ENCODE results near the gene MED13.

MED13 gene

GRCh38 chr17:61943117-61943516, 122.0 kb downstream of the MED13 start:
- TF ChIP-seq SPI1 (IDR thresholded peaks at IDR 0.05; ENCODE audit: borderline replicate concordance, low read depth) (no peak), GABPA (IDR thresholded peaks at IDR 0.05; ENCODE audit: low read depth) (no peak), REST (IDR thresholded peaks at IDR 0.05; ENCODE audit: insufficient replicate concordance, low read depth) (no peak), POLR2AphosphoS5 (IDR thresholded peaks at IDR 0.05; ENCODE audit: low read depth) (no peak)
- TF ChIP-seq, protein P1, sequence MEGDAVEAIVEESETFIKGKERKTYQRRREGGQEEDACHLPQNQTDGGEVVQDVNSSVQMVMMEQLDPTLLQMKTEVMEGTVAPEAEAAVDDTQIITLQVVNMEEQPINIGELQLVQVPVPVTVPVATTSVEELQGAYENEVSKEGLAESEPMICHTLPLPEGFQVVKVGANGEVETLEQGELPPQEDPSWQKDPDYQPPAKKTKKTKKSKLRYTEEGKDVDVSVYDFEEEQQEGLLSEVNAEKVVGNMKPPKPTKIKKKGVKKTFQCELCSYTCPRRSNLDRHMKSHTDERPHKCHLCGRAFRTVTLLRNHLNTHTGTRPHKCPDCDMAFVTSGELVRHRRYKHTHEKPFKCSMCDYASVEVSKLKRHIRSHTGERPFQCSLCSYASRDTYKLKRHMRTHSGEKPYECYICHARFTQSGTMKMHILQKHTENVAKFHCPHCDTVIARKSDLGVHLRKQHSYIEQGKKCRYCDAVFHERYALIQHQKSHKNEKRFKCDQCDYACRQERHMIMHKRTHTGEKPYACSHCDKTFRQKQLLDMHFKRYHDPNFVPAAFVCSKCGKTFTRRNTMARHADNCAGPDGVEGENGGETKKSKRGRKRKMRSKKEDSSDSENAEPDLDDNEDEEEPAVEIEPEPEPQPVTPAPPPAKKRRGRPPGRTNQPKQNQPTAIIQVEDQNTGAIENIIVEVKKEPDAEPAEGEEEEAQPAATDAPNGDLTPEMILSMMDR (IDR thresholded peaks at IDR 0.05; ENCODE audit: insufficient read depth, low read length): no peak
- no peak for DNase-seq (ENCODE audit: low read depth in 1 of 2, low spot score in 1 of 2)
- Histone ChIP-seq H3K27me3 (ENCODE audit: insufficient read depth, poor library complexity, severe bottlenecking) (no peaks in the 10 kb centered on the region), H3K4me3 (replicated peaks; ENCODE audit: insufficient read depth, low read length) (no peak overlapping the region), H3K27ac (replicated peaks) (no peak overlapping the region)

- no peaks in the 10 kb centered on the region for H3K27me3 ChIP-seq (ENCODE audit: insufficient read depth, poor library complexity, severe bottlenecking)
- no peak overlapping the region for H3K27ac ChIP-seq (replicated peaks)
- no peak for TF ChIP-seq SPI1 (IDR thresholded peaks at IDR 0.05; ENCODE audit: borderline replicate concordance, low read depth)
- TF ChIP-seq GABPA (IDR thresholded peaks at IDR 0.05; ENCODE audit: low read depth): no peak
- TF ChIP-seq, protein P1 (IDR thresholded peaks at IDR 0.05; ENCODE audit: insufficient read depth, low read length): no peak
- TF ChIP-seq REST (IDR thresholded peaks at IDR 0.05; ENCODE audit: insufficient replicate concordance, low read depth): no peak
- no peak for TF ChIP-seq POLR2AphosphoS5 (IDR thresholded peaks at IDR 0.05; ENCODE audit: low read depth)
- no peak for DNase-seq (ENCODE audit: low read depth in 1 of 2, low spot score in 1 of 2)
- H3K4me3 ChIP-seq (replicated peaks; ENCODE audit: insufficient read depth, low read length): no peak overlapping the region
Measured at GRCh38 chr17:61942085-61942484, 123.0 kb downstream of the MED13 start.

DNA sequence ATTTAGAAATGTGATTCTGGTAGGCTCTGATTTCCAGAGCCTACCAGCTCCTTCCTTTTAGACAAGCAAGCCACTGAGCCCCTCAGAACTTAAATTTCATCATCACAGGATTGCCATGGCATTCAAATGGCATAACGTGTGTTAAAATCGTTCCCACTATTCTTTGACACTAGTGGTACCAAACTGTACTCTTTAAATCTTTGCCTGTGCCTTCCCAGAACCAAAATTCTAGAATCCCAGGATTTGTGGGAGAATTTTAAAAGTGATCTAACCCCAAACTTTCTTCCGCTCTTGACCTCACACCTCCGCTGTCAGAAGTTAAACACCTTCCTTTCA, 137.0 kb downstream of the MED13 start:
- peak overlapping the region; percentile 50 for H3K4me3 ChIP-seq (replicated peaks; ENCODE audit: insufficient read depth, low read length)
- DNase-seq (ENCODE audit: low read depth in 1 of 2, low spot score in 1 of 2): no peak
- H3K27me3 ChIP-seq (ENCODE audit: insufficient read depth, poor library complexity, severe bottlenecking): no peaks in the 10 kb centered on the region
- peak overlapping the region; percentile 81 for H3K27ac ChIP-seq (replicated peaks)
- TF ChIP-seq REST (IDR thresholded peaks at IDR 0.05; ENCODE audit: insufficient replicate concordance, low read depth): no peak
- no peak for TF ChIP-seq GABPA (IDR thresholded peaks at IDR 0.05; ENCODE audit: low read depth)
- TF ChIP-seq POLR2AphosphoS5 (IDR thresholded peaks at IDR 0.05; ENCODE audit: low read depth): no peak
- TF ChIP-seq, protein P1 (IDR thresholded peaks at IDR 0.05; ENCODE audit: insufficient read depth, low read length): no peak
- no peak for TF ChIP-seq SPI1 (IDR thresholded peaks at IDR 0.05; ENCODE audit: borderline replicate concordance, low read depth)

All from HL-60 (cell line).